ENCODE data around the gene PIP5K1C. TPM values are rescaled to one million over a fixed set of nuclear protein-coding genes. Genes with fewer than 3 reads are reported as not detected.

Gene PIP5K1C
- total RNA-seq, 4 donors from 2014 or later = 12.0 to 25.3 (median 15.2) TPM

DNA sequence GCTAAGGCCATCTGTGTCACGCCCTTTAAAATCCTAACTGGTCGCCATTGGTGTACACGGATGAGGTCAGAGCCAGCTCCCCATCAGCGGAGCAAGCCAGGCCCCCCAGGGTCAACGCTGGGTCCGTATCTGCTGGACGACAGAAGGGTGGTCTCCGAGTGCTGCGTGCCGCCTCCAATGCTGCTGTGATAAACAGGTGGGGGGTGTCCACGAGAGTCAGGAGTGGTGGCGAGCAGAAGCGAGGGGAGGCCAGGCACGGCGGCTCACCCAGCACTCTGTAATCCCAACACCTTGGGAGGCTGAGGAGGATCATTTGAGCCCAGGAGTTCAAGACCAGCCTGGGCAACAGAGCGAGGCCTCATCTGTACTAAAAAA lies 42.9 kb downstream of the PIP5K1C start:
- intact Hi-C loops (cut with DNase I) = no loop called here
- no peak overlapping the region for H3K27ac ChIP-seq
- H3K27me3 ChIP-seq = no peaks in the 10 kb centered on the region
- H3K4me3 ChIP-seq = no peak overlapping the region
- 97 to 98% methylated on average over 8 to 15 of the region's 16 CpGs for WGBS, 2 donors
- TF ChIP-seq, protein P1, sequence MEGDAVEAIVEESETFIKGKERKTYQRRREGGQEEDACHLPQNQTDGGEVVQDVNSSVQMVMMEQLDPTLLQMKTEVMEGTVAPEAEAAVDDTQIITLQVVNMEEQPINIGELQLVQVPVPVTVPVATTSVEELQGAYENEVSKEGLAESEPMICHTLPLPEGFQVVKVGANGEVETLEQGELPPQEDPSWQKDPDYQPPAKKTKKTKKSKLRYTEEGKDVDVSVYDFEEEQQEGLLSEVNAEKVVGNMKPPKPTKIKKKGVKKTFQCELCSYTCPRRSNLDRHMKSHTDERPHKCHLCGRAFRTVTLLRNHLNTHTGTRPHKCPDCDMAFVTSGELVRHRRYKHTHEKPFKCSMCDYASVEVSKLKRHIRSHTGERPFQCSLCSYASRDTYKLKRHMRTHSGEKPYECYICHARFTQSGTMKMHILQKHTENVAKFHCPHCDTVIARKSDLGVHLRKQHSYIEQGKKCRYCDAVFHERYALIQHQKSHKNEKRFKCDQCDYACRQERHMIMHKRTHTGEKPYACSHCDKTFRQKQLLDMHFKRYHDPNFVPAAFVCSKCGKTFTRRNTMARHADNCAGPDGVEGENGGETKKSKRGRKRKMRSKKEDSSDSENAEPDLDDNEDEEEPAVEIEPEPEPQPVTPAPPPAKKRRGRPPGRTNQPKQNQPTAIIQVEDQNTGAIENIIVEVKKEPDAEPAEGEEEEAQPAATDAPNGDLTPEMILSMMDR (IDR thresholded peaks at IDR 0.05) = no peak
- TF ChIP-seq POLR2A (IDR thresholded peaks at IDR 0.05) = no peak
- no peak for DNase-seq
- H3K4me1 ChIP-seq = peaks cover 0 to 20% (median 0%) of the 10 kb centered on the region in 3 donors
- H3K9me3 ChIP-seq = no peaks in the 10 kb centered on the region
- peaks cover 34 to 96% (median 47%) of the 10 kb centered on the region in 3 donors for H3K36me3 ChIP-seq

DNA sequence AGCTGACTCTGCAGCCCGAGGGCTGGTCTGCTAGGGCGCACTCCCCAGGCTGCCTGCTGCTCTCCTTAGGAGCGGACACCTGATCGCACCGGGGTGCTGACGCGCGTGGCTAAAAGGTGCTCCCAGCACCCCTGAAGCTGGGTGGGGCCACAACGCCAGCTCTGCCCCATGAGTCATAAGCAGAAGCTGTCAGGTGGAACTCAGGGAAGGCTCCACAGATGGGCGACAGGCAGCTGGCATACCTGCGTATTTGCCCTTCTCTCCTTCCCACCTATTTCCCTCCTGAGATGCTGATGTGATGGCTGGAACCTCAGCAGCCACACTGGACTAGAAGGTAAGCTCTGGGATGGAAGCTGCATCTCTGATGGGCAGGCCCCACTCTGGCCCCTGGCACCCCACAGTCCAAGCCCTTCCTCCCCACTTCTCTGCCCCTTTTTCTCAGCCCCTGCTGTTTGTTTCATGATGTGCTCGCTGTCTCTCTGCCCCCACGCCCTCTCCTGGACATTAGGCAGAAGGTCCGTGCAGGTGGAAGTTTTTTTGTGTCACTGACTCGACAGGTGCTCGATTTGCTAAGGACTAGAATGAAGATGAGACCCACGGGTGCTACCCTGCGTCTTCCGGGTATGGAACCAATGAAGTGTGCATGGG lies 43.4 kb downstream of the PIP5K1C start:
- DNase-seq = no peak
- H3K4me3 ChIP-seq = no peak overlapping the region
- H3K36me3 ChIP-seq = peaks cover 36 to 96% (median 49%) of the 10 kb centered on the region in 3 donors
- H3K4me1 ChIP-seq = peaks cover 0 to 20% (median 0%) of the 10 kb centered on the region in 3 donors
- 91 to 93% methylated on average over 8 to 10 of the region's 19 CpGs for WGBS, 2 donors
- peak overlapping the region in 1 of 4 donors; percentile 68 for H3K27ac ChIP-seq
- no peak for TF ChIP-seq POLR2A (IDR thresholded peaks at IDR 0.05)
- no peaks in the 10 kb centered on the region for H3K9me3 ChIP-seq
- no peaks in the 10 kb centered on the region for H3K27me3 ChIP-seq
- intact Hi-C loops (cut with DNase I) = no loop called here

DNA sequence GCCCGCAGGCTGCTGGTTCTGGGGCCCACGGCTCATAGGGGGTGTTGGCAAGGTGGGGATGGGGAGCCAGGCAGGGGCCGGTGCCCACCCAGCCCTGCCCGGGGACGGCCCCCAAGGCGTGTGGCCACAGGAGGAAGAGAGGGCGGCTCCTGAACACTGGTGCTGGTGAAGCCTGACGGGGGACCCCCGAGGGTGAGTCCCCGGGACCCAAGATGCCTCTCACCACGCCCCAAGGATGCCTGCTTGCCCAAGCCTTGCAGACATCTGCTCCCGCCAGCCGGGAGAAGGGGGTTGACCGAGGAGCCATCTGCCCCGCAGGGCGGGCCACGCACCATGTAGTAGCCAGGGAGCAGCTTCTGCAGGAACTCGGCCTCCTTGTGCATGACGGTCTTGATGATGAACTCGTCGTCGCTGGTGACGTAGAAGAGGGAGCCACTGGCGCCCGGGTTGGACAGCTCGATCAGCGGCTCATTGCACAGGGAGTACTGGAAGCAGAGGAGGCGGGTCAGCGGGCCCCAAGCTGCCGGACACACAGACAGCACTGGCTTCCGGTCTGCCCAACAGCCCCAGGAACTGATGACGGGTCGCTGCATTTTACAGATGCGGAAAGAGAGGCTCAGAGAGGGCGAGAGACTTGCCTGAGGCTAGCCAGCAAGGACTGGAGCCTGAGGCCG lies 44.1 kb downstream of the PIP5K1C start:
- Histone ChIP-seq H3K36me3 (peaks cover 40 to 96% (median 49%) of the 10 kb centered on the region in 3 donors), H3K9me3 (no peaks in the 10 kb centered on the region), H3K27ac (peak overlapping the region in 2 of 4 donors; percentile 58 to 68), H3K27me3 (no peaks in the 10 kb centered on the region), H3K4me3 (no peak overlapping the region), H3K4me1 (peaks cover 0 to 20% (median 0%) of the 10 kb centered on the region in 3 donors)
- no peak for DNase-seq
- TF ChIP-seq, protein P1 (IDR thresholded peaks at IDR 0.05) = no peak
- no peak for TF ChIP-seq POLR2A (IDR thresholded peaks at IDR 0.05)
- intact Hi-C loops (cut with DNase I) = no loop called here
- WGBS, 2 donors = 62% methylated on average over 6 of the region's 36 CpGs; no CpG with 5 or more reads in 1 of the 2 donors

DNA sequence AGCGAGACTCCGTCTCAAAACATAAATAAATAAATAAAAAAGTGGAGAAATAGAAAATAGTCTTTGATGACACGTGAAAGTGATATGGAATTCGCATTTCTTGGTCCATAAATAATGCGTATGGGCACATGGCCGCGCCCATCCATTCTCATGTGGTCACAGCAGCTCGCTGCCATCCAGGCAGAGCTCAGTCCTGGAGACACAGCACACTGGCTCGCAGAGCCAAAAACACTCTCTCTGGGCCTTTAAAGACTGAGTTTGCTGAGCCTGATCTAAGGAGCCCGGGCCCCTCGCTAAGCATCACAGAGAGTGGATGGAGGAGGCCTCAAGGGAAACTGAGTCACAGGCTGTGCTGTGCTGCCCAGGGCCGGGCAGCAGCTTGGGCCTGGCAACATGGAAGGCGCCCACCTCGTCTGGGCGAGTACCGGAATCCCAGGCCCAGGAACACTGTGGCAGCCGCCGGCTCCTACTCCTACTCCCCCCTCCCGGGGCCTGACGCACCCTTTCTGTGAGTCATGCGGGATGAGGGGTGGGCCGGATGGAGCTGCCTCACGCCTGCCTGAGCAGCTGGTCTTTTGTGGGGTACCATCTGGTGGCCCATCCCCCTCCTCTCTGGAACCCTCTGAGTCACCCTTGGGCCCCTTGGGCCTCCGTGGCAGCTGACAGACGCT lies 44.7 kb downstream of the PIP5K1C start:
- DNase-seq = no peak
- TF ChIP-seq POLR2A (IDR thresholded peaks at IDR 0.05) = no peak
- TF ChIP-seq, protein P1 (IDR thresholded peaks at IDR 0.05) = no peak
- H3K27ac ChIP-seq = peak overlapping the region in 2 of 4 donors; percentile 58 to 68
- H3K27me3 ChIP-seq = no peaks in the 10 kb centered on the region
- no peak overlapping the region for H3K4me3 ChIP-seq
- peaks cover 43 to 96% (median 47%) of the 10 kb centered on the region in 3 donors for H3K36me3 ChIP-seq
- peaks cover 0 to 20% (median 0%) of the 10 kb centered on the region in 3 donors for H3K4me1 ChIP-seq
- 71 to 94% methylated on average over 9 to 17 of the region's 25 CpGs for WGBS, 2 donors
- intact Hi-C loops (cut with DNase I) = no loop called here
- H3K9me3 ChIP-seq = no peaks in the 10 kb centered on the region

DNA sequence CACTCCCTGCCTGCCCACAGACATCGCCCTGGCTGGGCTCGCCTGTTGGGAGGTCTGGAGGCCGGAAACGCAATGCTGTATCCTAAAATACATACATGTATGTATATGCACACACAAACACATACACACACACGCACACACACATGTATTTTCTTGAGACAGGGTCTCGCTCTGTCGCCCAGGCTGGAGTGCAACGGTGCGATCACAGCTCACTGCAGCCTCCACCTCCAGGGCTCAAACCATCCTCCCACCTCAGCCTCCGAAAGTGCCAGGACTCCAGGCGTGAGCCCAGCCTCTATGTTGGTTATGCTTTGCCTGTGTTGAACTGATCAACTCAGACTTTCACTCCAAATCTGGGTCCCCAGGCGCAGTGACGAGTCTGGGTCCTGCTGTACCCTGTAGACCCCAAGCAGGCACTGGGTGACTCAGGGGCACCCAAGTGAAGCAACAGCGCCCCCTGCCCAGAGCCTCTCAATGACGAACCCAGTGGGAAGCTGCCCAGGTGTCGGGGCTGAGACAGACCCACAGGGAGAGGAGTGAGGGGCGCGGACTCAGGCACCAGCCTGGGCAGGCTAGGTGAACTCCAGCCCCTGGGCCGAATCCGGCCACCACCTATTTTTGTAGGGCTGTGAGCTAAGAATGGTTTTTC lies 46.3 kb downstream of the PIP5K1C start:
- Histone ChIP-seq H3K9me3 (no peaks in the 10 kb centered on the region), H3K27ac (no peak overlapping the region), H3K4me3 (no peak overlapping the region), H3K36me3 (peaks cover 43 to 89% (median 44%) of the 10 kb centered on the region in 3 donors), H3K4me1 (peaks cover 0 to 20% (median 0%) of the 10 kb centered on the region in 3 donors), H3K27me3 (no peaks in the 10 kb centered on the region)
- WGBS, 2 donors = 94 to 98% methylated on average over 7 to 11 of the region's 20 CpGs
- intact Hi-C loops (cut with DNase I) = no loop called here
- TF ChIP-seq POLR2A (IDR thresholded peaks at IDR 0.05) = no peak
- TF ChIP-seq, protein P1 (IDR thresholded peaks at IDR 0.05) = no peak
- no peak for DNase-seq

Measured in esophagus squamous epithelium (tissue), 5 donors.